ENCODE data around the gene ADGRD1. TPM values are rescaled to one million over a fixed set of nuclear protein-coding genes. Genes with fewer than 3 reads are reported as not detected.

ADGRD1 gene
- total and polyA plus RNA-seq, 2 of the 8 experiments (the other 6 are each of a cell fraction or from before 2014, with no cell fraction given) = 0.36 to 0.48 TPM

DNA sequence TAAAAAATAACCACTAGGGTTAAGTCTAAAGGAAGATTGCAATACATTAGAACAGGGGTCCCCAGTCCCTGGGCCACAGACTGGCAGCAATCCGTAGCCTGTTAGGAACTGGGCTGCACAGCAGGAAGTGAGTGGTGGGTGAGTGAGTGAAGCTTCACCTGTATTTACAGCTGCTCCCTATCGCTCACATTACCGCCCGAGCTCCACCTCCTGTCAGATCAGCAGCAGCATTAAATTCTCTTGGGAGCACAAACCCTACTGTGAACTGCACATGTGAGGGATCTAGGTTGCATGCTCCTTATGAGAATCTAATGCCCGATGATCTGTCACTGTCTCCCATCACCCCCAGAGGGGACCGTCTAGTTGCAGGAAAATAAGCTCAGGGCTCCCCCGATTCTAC is 15.5 kb downstream of the ADGRD1 start:
- H3K18ac ChIP-seq (ENCODE audit: extremely low read depth, low read length) = no peak overlapping the region
- H2BK15ac ChIP-seq (ENCODE audit: low read length) = no peak overlapping the region
- no peak overlapping the region for H2BK5ac ChIP-seq (ENCODE audit: low read depth, low read length)
- H3K56ac ChIP-seq (replicated peaks; ENCODE audit: insufficient read length, low read depth, low read length) = no peak overlapping the region
- 77% methylated on average over 7 of the region's 7 CpGs; no CpG with 5 or more reads in 1 of the 2 experiments for WGBS, 2 experiments (ENCODE audit: extremely low coverage in 1 of 2, insufficient coverage in 1 of 2, insufficient read length in 1 of 2, insufficient replicate concordance in 2 of 2, low coverage in 1 of 2, low lambda C conversion rate in 2 of 2, missing lambda C conversion rate in 1 of 2)
- DNase-seq (ENCODE audit: low read depth in 1 of 2, low spot score in 2 of 2) (no peak), FAIRE-seq (no peak)
- no peaks in the 10 kb centered on the region for H3K27me3 ChIP-seq (replicated peaks in 1 of 4; ENCODE audit: control insufficient read depth in 3 of 4, extremely low read depth in 1 of 4, insufficient read depth in 3 of 4, low read length in 3 of 4)
- H3K4me3 ChIP-seq (ENCODE audit: extremely low read depth in 1 of 4, insufficient read depth in 2 of 4, low read depth in 3 of 4, low read length in 4 of 4) = no peak overlapping the region
- no peak overlapping the region for H2BK12ac ChIP-seq (ENCODE audit: low read depth, low read length)
- no peaks in the 10 kb centered on the region for H3K36me3 ChIP-seq (ENCODE audit: control insufficient read depth in 2 of 4, insufficient read depth in 4 of 4, low read length in 3 of 4)
- no peaks in the 10 kb centered on the region for H3K9me3 ChIP-seq (ENCODE audit: insufficient read depth in 2 of 2, low read depth in 1 of 2, low read length in 1 of 2)
- no peak overlapping the region for H3K4me2 ChIP-seq (ENCODE audit: insufficient read depth in 1 of 2, low read depth in 2 of 2, low read length in 2 of 2)
- ChIA-PET POLR2A (ENCODE audit: partially characterized antibody) (interaction anchor here (0.6 kb wide), 1 partner anchor 127 kb away, joined by 3 read pairs; no protein-coding TSS in a partner anchor), CTCF (ENCODE audit: partially characterized antibody) (no interaction called here)
- H4K5ac ChIP-seq (ENCODE audit: insufficient read length, low read depth, low read length) = no peak overlapping the region
- no peaks in the 10 kb centered on the region for H4K20me1 ChIP-seq (replicated peaks in 1 of 2; ENCODE audit: control insufficient read depth in 1 of 2, insufficient read depth in 2 of 2, low read length in 2 of 2)
- no peak overlapping the region for H3K23ac ChIP-seq (ENCODE audit: insufficient read length)
- H3K27ac ChIP-seq (ENCODE audit: low read depth, low read length) = no peak overlapping the region
- H3K14ac ChIP-seq (ENCODE audit: insufficient read length) = no peak overlapping the region
- no peak overlapping the region for H2BK120ac ChIP-seq (replicated peaks; ENCODE audit: low read depth, low read length)
- H3K9ac ChIP-seq (replicated peaks in 1 of 4; ENCODE audit: extremely low read depth in 1 of 4, low read depth in 3 of 4, low read length in 3 of 4) = no peak overlapping the region
- no peak overlapping the region for H2AFZ ChIP-seq (ENCODE audit: low read length)
- H2BK20ac ChIP-seq (ENCODE audit: low read length) = no peak overlapping the region
- H3K4ac ChIP-seq (replicated peaks; ENCODE audit: insufficient read length, low read depth, low read length) = no peak overlapping the region
- no peaks in the 10 kb centered on the region for H3K79me1 ChIP-seq (ENCODE audit: low read depth, low read length)
- H4K8ac ChIP-seq (ENCODE audit: extremely low read depth, insufficient read depth, low read length) = no peak overlapping the region; the same call in 1 of the 2 replicates
- no peak overlapping the region for H4K91ac ChIP-seq (replicated peaks; ENCODE audit: insufficient read length, low read length)
- no peaks in the 10 kb centered on the region for H3K23me2 ChIP-seq (ENCODE audit: low read depth, low read length)
- H3K4me1 ChIP-seq (replicated peaks in 1 of 4; ENCODE audit: control insufficient read depth in 3 of 4, insufficient read depth in 4 of 4, low read length in 3 of 4) = no peaks in the 10 kb centered on the region
- no peak overlapping the region for H2AK5ac ChIP-seq (ENCODE audit: low read depth, low read length)
- no peaks in the 10 kb centered on the region for H3K79me2 ChIP-seq (ENCODE audit: control insufficient read depth in 1 of 2, insufficient read depth in 2 of 2, low read length in 2 of 2)
- TF ChIP-seq CTBP2 (IDR thresholded peaks at IDR 0.05; ENCODE audit: borderline replicate concordance, insufficient read depth, insufficient read length, low read length) (no peak), TAF1 (IDR thresholded peaks at IDR 0.05; ENCODE audit: low read depth, low read length) (no peak), BCL11A (IDR thresholded peaks at IDR 0.05; ENCODE audit: low read depth in 2 of 2, low read length in 2 of 2) (no peak), RBBP5 (IDR thresholded peaks at IDR 0.05; ENCODE audit: borderline replicate concordance, low read depth, low read length) (no peak), RFX5 (IDR thresholded peaks at IDR 0.05; ENCODE audit: borderline replicate concordance, low read depth, low read length) (no peak), HDAC2 (IDR thresholded peaks at IDR 0.05; ENCODE audit: borderline replicate concordance in 1 of 2, low read depth in 2 of 2, low read length in 2 of 2) (no peak), KDM5A (IDR thresholded peaks at IDR 0.05; ENCODE audit: low read length) (no peak), SIX5 (IDR thresholded peaks at IDR 0.05; ENCODE audit: low read depth, low read length) (no peak), SIRT6 (IDR thresholded peaks at IDR 0.05; ENCODE audit: low read length) (no peak), KDM4A (IDR thresholded peaks at IDR 0.05; ENCODE audit: low read depth, low read length, severe bottlenecking) (no peak), HDAC6 (IDR thresholded peaks at IDR 0.05; ENCODE audit: low read depth, low read length) (no peak), SIN3A (conservative IDR thresholded peaks at IDR 0.05 in 1 of 2, IDR thresholded peaks at IDR 0.05 in 1 of 2; ENCODE audit: low read depth in 1 of 2, low read length in 2 of 2) (no peak), GABPA (IDR thresholded peaks at IDR 0.05; ENCODE audit: borderline replicate concordance, insufficient read depth, low read length) (no peak)
- TF ChIP-seq, protein P1, sequence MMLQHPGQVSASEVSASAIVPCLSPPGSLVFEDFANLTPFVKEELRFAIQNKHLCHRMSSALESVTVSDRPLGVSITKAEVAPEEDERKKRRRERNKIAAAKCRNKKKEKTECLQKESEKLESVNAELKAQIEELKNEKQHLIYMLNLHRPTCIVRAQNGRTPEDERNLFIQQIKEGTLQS (IDR thresholded peaks at IDR 0.05; ENCODE audit: insufficient read depth, low read depth, low read length) = no peak

Data from H1 (cell line).